GM19468 (cell line): ENCODE data around the gene PRXL2C.
"Not testable (repeated sequence)": the region's sequence is repeated elsewhere in the genome, so short reads cannot be mapped to it uniquely, and the experiment has no call there.

ENCODE experiments used
- ATAC-seq: cut with Tn5 transposase; IDR thresholded peaks from one replicate; pipeline ENCODE4 v1.9.1; 2021; ENCODE audit warnings: mild to moderate bottlenecking, moderate library complexity, moderate number of reproducible peaks; ENCODE audit not compliant: unreplicated experiment; ENCODE audit errors: extremely low read depth

Gene PRXL2C, protein sequence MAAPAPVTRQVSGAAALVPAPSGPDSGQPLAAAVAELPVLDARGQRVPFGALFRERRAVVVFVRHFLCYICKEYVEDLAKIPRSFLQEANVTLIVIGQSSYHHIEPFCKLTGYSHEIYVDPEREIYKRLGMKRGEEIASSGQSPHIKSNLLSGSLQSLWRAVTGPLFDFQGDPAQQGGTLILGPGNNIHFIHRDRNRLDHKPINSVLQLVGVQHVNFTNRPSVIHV

GRCh38 chr9:96655198-96655851 lies at the start of gene PRXL2C:
PRXL2C (minus strand) TSS chr9:96655317; CDS start chr9:96655281, 36 bp downstream.
- ATAC-seq, result peak; percentile 57

- not testable (repeated sequence) for ATAC-seq
These were observed 45.7 kb upstream of the PRXL2C start for GRCh38 chr9:96700721-96701375.

DNA sequence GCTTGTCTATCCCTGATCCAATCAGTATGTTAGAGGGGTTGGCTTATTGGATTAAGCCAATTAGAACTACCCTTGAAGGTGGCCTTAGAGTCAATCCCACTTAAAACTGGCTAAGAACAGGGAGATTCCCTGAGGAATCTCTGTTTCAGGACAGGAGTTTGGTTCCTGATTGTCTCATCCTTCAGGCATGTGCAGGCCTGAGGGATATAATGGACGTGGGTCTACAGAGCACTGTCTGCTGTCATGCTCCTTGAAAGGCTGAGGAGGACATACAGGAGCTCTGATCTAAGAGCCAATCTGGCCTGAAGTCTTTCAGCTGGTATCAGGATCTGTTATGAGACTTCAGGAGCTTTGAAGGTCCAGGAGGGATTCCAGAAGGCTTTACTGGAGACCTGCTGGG lies 36.2 kb upstream of the PRXL2C start:
- no peak for ATAC-seq

GRCh38 chr9:96688745-96689464 lies 33.8 kb upstream of the PRXL2C start:
- ATAC-seq, result no peak

GRCh38 chr9:96688187-96688586 lies 33.1 kb upstream of the PRXL2C start:
- no peak for ATAC-seq

DNA sequence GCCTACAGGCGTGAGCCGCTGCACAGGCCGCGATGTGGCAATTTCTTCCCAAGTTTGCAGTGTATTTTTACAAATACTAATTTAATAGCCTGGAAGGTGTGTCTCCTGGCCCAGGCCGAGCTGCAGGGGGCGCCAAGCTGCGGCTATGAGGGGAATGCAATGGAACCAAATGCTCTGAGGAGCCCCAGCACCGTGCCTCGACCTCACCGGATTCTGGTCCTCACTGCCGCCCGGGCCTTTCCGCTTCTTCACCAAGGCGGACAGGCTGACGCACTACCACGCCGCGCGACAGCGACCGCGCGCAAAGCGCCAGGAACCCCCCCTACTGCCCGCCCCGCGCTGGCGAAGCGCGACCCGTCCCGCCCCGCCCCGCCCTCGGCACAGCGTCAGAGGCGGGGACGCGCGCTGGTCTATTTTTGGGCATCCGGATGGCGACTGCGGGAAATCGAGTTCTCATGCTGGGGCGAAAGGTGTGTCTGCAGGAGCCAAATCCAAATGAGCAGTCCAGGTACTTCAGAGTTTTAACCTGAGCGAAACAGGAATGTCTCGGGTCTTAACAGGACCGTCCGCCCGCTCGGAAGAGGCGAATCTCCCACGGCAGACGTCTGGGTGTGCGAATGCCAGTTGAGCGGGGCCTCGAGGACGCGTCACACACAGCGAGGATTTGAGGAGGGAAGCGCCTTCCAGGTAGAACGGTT lies 31.7 kb upstream of the PRXL2C start:
- ATAC-seq, result no peak

DNA sequence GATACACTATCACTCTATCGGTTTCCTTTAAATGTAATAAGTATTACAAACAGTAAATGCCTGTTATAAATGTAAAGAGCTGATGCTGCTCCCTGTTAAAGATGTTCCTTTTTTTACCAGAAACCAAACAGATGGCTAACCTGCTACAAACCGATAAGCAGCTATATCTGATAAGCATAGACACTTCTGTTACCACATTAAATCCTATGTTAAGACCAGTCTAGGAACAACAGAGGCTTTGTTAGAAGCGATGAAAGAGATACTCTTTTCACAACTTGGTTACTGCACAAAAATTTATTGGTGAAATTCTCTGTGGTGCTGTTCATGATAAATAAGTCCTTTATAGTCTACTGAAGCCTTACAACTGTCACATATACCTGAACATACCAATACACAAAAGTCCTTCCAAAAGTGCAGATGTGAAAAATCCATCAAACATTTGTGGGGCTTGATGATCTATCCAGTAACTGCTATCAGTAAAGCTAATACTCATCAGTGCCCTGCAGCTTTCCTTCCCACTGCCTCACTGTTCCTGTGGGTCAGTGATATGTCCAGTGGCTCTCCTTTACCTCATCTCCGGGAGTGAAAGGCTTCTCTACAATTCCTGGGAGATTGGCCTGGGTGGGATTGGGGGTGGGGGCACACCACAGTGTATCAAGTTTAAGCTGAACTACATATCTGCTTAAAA lies 25.8 kb upstream of the PRXL2C start:
- ATAC-seq, result no peak

GRCh38 chr9:96674906-96675538 lies 19.9 kb upstream of the PRXL2C start:
- ATAC-seq, result no peak

DNA sequence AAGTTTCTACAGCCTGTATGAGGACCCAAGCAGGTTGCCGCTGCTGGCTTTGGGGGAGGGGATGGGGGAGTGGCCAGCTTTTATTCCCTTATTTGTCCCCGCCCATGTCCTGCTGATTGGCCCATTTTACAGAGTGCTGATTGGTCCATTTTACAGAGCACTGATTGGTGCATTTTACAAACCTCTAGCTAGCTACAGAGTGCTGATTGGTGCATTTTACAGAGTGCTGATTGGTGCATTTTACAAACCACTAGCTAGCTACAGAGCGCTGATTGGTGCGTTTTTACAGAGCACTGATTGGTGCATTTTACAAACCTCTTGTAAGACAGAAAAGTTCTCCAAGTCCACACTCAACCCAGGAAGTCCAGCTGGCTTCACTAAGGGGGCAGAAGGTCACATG lies 18.7 kb upstream of the PRXL2C start:
- not testable (repeated sequence) for ATAC-seq

DNA sequence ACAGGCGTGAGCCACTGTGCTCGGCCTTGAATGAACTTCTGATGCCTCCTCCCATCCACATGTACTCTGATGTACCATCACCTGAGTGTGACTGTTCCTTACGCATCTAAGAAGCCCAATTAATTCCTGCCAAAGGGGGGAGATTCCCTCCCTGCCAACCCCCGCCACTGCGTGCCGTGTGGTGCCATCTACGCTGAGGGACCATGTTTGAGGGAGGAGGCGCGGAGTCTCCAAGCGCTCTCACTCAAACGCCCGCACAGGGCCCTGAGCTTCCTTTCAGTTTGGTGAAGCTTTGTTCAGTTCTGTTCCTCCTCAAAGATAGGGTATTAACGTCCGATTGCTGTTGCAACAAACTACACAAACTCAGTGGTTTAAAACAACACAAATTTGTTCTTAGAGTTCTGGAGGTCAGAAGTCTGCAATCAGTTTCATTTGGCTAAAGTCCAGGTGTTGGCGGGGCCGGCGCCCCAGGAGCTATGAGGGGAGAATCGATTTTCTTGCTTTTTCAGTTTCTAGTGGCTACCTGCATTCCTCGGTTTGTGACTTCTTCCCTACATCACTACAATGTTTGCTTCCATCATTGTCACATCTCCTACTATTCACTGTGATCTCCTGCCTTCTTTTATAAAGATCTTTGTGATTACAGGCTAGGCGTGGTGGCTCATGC lies 13.9 kb upstream of the PRXL2C start:
- ATAC-seq, result no peak

- ATAC-seq, result no peak
These were observed 12.2 kb upstream of the PRXL2C start for GRCh38 chr9:96667363-96667728.

DNA sequence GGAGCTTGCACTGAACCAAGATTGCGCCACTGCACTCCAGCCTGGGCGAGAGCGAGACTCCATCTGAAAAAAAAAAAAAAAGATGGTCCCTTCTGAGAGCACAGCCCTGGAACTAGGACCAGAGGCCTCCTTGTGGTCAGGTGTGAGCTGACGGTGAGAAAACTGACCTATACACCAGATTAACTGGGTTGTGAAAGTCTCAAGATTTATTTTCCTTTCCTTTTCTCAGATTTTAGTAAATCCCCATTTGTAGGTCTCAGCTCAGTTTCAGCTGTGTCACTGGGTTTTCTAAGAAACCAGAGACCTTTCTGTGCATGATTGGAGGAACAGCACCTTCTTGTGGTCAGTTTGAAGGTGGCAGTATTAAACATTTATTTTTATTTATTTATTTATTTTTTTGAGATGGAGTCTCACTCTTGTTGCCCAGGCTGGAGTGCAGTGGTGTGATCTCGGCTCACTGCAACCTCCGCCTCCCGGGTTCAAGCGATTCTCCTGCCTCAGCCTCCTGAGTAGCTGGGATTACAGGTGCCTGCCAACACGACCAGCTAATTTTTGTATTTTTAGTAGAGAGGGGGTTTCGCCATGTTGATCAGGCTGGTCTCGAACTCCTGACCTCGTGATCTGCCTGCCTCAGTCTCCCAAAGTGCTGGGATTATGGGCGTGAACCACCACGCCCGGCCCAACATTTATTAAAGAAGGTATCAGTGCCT lies 11.7 kb upstream of the PRXL2C start:
- ATAC-seq, result not testable (repeated sequence)

DNA sequence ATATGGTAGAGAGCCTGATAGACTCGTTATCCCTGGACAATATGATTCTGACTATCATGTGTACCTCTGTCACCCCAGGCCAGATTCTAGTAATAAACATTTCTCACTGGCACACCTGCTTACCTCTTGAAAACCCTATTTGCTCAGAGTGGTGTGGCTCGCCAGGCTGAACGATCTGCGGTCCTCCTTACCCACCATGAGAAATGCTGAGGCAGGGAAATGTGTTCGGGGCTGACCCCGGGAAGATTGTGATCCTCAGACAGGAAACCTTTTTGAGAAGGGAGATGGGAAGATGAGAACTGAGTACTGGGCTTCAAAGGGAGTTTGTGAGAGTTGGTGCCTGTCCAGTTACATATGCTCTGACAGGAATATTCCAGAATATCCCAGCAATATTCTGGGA lies 10.7 kb upstream of the PRXL2C start:
- ATAC-seq, result no peak

DNA sequence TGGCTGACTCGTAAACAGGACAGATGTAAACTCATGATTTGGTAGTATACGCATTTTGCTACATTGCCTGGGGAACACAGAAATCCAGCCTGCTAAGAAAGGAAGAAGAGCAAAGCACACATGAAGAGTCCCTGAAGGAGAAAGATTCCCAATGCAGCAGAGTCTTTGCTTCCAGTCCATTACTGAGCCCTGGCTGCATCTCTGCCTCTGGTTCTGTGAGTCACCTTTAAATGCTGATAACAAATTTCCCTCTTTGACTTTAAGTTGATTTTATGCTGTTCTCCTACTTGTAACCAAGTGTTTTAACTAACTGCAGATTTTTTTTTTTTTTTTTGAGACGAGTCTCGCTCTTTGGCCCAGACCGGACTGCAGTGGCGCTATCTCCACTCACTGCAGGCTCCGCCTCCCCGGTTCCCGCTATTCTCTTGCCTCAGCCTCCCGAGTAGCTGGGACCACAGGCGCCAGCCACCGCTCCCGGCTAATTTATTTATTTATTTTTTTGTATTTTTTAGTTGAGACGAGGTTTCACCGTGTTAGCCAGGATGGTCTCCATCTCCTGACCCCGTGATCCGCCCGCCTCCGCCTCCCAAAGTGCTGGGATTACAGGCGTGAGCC lies 8.5 kb upstream of the PRXL2C start:
- no peak for ATAC-seq

DNA sequence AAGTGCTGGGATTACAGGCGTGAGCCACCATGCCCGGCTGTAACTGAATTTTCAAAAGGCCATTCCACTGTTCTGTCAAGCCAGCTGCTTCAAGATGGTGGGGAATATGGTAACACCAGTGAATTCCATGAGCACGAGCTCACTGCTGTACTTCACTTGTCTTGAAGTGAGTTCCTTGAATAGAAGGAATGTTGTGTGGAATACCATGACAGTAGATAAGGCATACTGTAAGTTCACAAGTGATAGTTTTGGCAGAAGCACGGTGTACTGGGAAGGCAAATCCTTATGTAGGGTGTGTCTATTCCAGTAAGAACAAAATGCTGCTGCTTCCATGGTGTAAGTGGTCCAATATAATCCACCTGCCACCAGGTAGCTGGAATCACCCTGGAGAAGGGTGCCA lies 6.6 kb upstream of the PRXL2C start:
- ATAC-seq, result no peak

GRCh38 chr9:96660692-96661248 lies 5.7 kb upstream of the PRXL2C start:
- no peak for ATAC-seq

DNA sequence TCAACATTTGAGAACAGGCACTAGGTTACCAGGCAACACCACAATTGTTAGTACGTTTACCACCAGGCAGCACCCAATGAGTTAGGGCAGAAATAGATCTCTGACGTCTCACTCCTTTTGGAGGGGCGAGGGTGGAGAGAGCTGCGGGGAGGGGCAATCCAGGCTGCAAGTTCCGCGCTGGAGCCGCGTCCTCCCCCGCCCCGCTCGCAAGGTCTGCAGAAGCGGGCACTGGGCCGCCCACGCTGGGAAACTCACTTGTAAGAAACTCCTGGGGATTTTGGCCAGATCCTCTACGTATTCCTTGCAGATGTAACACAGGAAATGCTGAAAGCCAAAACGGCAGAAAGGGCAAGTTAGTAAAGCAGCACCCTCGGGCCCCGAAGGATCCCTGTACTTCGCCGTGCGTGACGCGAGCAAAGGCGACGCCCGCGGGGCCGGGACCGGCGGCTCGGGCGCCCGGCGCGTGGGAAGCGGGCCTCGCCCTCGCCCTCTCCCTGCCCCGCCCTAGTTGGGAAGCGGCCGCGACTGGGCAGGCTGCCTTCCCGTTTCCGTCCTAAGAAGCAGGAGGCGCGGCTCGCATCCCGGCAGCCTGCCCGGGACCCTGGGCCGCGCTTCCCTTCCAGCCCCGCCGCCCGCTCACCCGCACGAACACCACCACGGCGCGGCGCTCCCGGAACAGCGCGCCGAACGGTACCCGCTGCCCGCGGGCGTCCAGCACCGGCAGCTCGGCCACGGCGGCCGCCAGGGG lies 493 bp downstream of the PRXL2C start:
- ATAC-seq, result peak; percentile 33
